ENCODE results near the gene PKD1.

The PKD1 gene

GRCh38 chr16:2173366-2173765, 37.7 kb upstream of the PKD1 start:
- H3K36me3 ChIP-seq (ENCODE audit: insufficient read depth, low read length): peaks cover 13% of the 10 kb centered on the region; the same call in 1 of the 2 replicates

GRCh38 chr16:2172688-2173335, 37.1 kb upstream of the PKD1 start:
- Histone ChIP-seq H3K9me3 (ENCODE audit: low read depth, low read length) (no peaks in the 10 kb centered on the region), H3K36me3 (ENCODE audit: insufficient read depth, low read length) (peaks cover 18% of the 10 kb centered on the region; the same call in 1 of the 2 replicates)
- no peak for TF ChIP-seq FOXP2 (optimal IDR thresholded peaks at IDR 0.05; ENCODE audit: control extremely low read depth, extremely low read length, insufficient read depth)
- no peak for TF ChIP-seq POLR2AphosphoS5 (IDR thresholded peaks at IDR 0.05; ENCODE audit: borderline replicate concordance, low read depth, low read length)
- TF ChIP-seq EZH2 (IDR thresholded peaks at IDR 0.05): no peak

More at GRCh38 chr16:2173366-2173765, 37.7 kb upstream of the PKD1 start:
- Histone ChIP-seq H3K4me3 (no peak overlapping the region), H3K27ac (no peak overlapping the region), H3K9ac (ENCODE audit: insufficient read length) (no peak overlapping the region), H3K9me3 (ENCODE audit: low read depth, low read length) (no peaks in the 10 kb centered on the region)
- DNase-seq (ENCODE audit: low read depth, low spot score): no peak
- TF ChIP-seq POLR2AphosphoS5 (IDR thresholded peaks at IDR 0.05; ENCODE audit: borderline replicate concordance, low read depth, low read length) (no peak), EZH2 (IDR thresholded peaks at IDR 0.05) (no peak), FOXP2 (optimal IDR thresholded peaks at IDR 0.05; ENCODE audit: control extremely low read depth, extremely low read length, insufficient read depth) (no peak)

GRCh38 chr16:2171601-2172178, 36.0 kb upstream of the PKD1 start:
- Histone ChIP-seq H3K9ac (ENCODE audit: insufficient read length) (no peak overlapping the region), H3K36me3 (ENCODE audit: insufficient read depth, low read length) (peaks cover 19% of the 10 kb centered on the region; the same call in 1 of the 2 replicates), H3K9me3 (ENCODE audit: low read depth, low read length) (no peaks in the 10 kb centered on the region), H3K27ac (no peak overlapping the region), H3K4me3 (no peak overlapping the region)
- TF ChIP-seq FOXP2 (optimal IDR thresholded peaks at IDR 0.05; ENCODE audit: control extremely low read depth, extremely low read length, insufficient read depth) (no peak), POLR2AphosphoS5 (IDR thresholded peaks at IDR 0.05; ENCODE audit: borderline replicate concordance, low read depth, low read length) (no peak), EZH2 (IDR thresholded peaks at IDR 0.05) (no peak)
- DNase-seq (ENCODE audit: low read depth, low spot score): no peak

More at GRCh38 chr16:2172688-2173335, 37.1 kb upstream of the PKD1 start:
- Histone ChIP-seq H3K9ac (ENCODE audit: insufficient read length) (no peak overlapping the region), H3K27ac (no peak overlapping the region), H3K4me3 (no peak overlapping the region)
- DNase-seq (ENCODE audit: low read depth, low spot score): no peak

DNA sequence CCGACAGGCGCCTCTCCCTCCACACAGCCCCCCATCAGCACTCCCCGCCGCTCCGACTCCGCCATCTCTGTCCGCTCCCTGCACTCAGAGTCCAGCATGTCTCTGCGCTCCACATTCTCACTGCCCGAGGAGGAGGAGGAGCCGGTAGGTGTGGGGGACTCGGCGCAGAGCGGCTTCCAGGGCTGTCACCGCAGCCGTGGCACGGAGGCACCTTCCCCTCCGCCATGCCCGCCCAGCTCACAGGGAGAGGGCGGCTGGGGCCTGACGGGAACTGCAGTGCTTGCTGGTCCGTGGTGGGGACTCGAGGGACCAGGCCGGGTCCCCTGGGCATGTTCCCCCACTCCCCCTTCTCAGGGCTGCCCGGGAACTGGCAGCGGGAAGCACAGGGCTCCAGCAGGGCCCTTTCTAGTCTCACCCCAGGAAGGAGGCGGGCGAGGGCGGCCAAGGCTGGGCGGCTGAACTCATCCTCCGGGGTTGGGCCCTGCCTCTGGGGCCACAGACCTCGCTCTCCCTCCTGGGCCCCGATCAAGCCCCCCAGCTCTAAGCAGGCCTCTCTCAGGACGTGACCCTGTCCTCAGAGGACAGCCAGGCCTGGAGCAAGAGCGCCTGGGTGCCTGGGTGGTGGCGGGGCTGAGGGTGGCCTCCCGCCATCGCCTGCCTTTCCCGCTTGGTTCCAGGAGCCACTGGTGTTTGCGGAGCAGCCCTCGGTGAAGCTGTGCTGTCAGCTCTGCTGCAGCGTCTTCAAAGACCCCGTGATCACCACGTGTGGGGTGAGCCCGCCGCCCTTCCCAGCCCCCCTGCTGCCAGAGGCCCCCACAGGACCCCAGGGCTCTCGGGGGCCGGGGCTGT, 35.1 kb upstream of the PKD1 start:
- no peak overlapping the region for H3K4me3 ChIP-seq
- no peak for TF ChIP-seq POLR2AphosphoS5 (IDR thresholded peaks at IDR 0.05; ENCODE audit: borderline replicate concordance, low read depth, low read length)
- no peak for TF ChIP-seq FOXP2 (optimal IDR thresholded peaks at IDR 0.05; ENCODE audit: control extremely low read depth, extremely low read length, insufficient read depth)
- no peak for TF ChIP-seq EZH2 (IDR thresholded peaks at IDR 0.05)
- no peak overlapping the region for H3K9ac ChIP-seq (ENCODE audit: insufficient read length)
- H3K9me3 ChIP-seq (ENCODE audit: low read depth, low read length): no peaks in the 10 kb centered on the region
- no peak overlapping the region for H3K27ac ChIP-seq
- H3K36me3 ChIP-seq (ENCODE audit: insufficient read depth, low read length): peaks cover 16% of the 10 kb centered on the region; the same call in 1 of the 2 replicates
- DNase-seq (ENCODE audit: low read depth, low spot score): no peak

GRCh38 chr16:2170080-2170479, 34.4 kb upstream of the PKD1 start:
- TF ChIP-seq FOXP2 (optimal IDR thresholded peaks at IDR 0.05; ENCODE audit: control extremely low read depth, extremely low read length, insufficient read depth): no peak
- no peak for TF ChIP-seq POLR2AphosphoS5 (IDR thresholded peaks at IDR 0.05; ENCODE audit: borderline replicate concordance, low read depth, low read length)
- no peak for TF ChIP-seq EZH2 (IDR thresholded peaks at IDR 0.05)
- Histone ChIP-seq H3K36me3 (ENCODE audit: insufficient read depth, low read length) (peaks cover 15% of the 10 kb centered on the region; the same call in 1 of the 2 replicates), H3K9me3 (ENCODE audit: low read depth, low read length) (no peaks in the 10 kb centered on the region), H3K9ac (ENCODE audit: insufficient read length) (no peak overlapping the region), H3K4me3 (no peak overlapping the region), H3K27ac (no peak overlapping the region)
- DNase-seq (ENCODE audit: low read depth, low spot score): no peak

- Histone ChIP-seq H3K9ac (ENCODE audit: insufficient read length) (no peak overlapping the region), H3K27ac (no peak overlapping the region), H3K4me3 (no peak overlapping the region), H3K9me3 (ENCODE audit: low read depth, low read length) (no peaks in the 10 kb centered on the region), H3K36me3 (ENCODE audit: insufficient read depth, low read length) (peaks cover 17% of the 10 kb centered on the region; the same call in 1 of the 2 replicates)
- TF ChIP-seq EZH2 (IDR thresholded peaks at IDR 0.05): no peak
- no peak for TF ChIP-seq POLR2AphosphoS5 (IDR thresholded peaks at IDR 0.05; ENCODE audit: borderline replicate concordance, low read depth, low read length)
- no peak for TF ChIP-seq FOXP2 (optimal IDR thresholded peaks at IDR 0.05; ENCODE audit: control extremely low read depth, extremely low read length, insufficient read depth)
- no peak for DNase-seq (ENCODE audit: low read depth, low spot score)
Observed at GRCh38 chr16:2167068-2167638, 31.5 kb upstream of the PKD1 start.

DNA sequence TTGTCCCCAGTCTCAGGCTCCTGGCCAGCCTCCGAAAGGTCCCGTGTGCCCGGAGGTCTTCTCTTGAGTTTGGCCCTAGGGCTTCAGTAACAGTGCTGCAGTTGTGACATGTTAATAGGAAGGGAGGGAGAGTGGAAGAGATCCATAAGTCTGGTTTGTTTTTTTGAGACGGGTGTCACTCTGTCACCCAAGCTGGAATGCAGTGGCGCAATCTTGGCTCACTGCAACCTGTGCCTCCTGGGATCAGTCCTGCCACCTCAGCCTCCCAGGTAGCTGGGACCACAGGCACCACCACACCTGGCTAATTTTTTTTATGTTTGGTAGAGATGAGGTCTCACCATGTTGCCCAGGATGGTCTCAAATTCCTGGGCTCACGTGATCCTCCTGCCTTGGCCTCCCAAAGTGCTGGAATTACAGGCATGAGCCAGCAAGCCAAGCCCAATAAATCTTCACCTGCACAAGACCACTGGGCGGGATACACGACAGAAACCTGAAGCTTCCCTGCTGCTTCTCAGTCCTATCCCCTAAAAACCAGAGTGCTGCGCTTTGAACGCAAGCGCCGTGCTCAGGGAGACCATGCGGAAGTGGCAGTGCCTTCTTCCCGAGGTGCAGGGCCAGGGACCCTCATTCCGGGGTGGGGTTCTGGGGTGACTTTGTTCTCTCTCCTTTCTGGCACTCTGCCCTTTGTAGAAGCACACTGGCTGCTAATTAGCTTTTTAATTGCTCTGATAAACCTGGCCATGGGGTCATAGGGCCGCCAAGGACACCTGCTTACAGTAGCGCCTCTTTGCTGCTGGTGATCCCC, 30.8 kb upstream of the PKD1 start:
- no peak for DNase-seq (ENCODE audit: low read depth, low spot score)
- Histone ChIP-seq H3K36me3 (ENCODE audit: insufficient read depth, low read length) (peaks cover 17% of the 10 kb centered on the region; the same call in 1 of the 2 replicates), H3K4me3 (no peak overlapping the region), H3K27ac (no peak overlapping the region), H3K9me3 (ENCODE audit: low read depth, low read length) (no peaks in the 10 kb centered on the region), H3K9ac (ENCODE audit: insufficient read length) (no peak overlapping the region)
- TF ChIP-seq POLR2AphosphoS5 (IDR thresholded peaks at IDR 0.05; ENCODE audit: borderline replicate concordance, low read depth, low read length) (no peak), FOXP2 (optimal IDR thresholded peaks at IDR 0.05; ENCODE audit: control extremely low read depth, extremely low read length, insufficient read depth) (no peak), EZH2 (IDR thresholded peaks at IDR 0.05) (no peak)
